Smooth muscle cell (in vitro differentiated cells): ENCODE measurements around the gene SORCS1. TPM values are rescaled to one million over a fixed set of nuclear protein-coding genes. Genes with fewer than 3 reads are reported as not detected.

Experiments
- DNase-seq: peaks from one replicate; lab custom pipeline; 2025; ENCODE audit not compliant: unreplicated experiment; lab: John Stamatoyannopoulos, UW
- H2AFZ ChIP-seq: fragments of 200-600 bp; sonication (generic); 2 replicates; pipeline ENCODE4 v1.6.0; 2016; ENCODE audit warnings: antibody characterized with exemption, low read depth, mild to moderate bottlenecking
- H3F3A ChIP-seq: fragments of 200-600 bp; sonication (generic); 2 replicates; pipeline ENCODE4 v1.6.0; 2017; ENCODE audit warnings: antibody characterized with exemption, low read depth
- H3K27ac ChIP-seq: fragments of 200-600 bp; sonication (generic); 2 replicates; pipeline ENCODE4 v1.5.1; 2016; ENCODE audit warnings: low read depth, mild to moderate bottlenecking
- H3K27me3 ChIP-seq: fragments of 200-600 bp; sonication (generic); 2 replicates; pipeline ENCODE4 v1.6.1; 2016; ENCODE audit warnings: low read depth, mild to moderate bottlenecking
- H3K36me3 ChIP-seq: fragments of 200-600 bp; sonication (generic); 2 replicates; pipeline ENCODE4 v1.5.1; 2016; ENCODE audit warnings: low read depth
- H3K4me1 ChIP-seq: fragments of 200-600 bp; sonication (generic); 2 replicates; pipeline ENCODE4 v1.5.1; 2016; ENCODE audit warnings: low read depth
- H3K4me2 ChIP-seq: fragments of 200-600 bp; sonication (generic); 2 replicates; pipeline ENCODE4 v1.6.0; 2016; ENCODE audit warnings: mild to moderate bottlenecking
- H3K4me3 ChIP-seq: fragments of 200-600 bp; sonication (generic); 2 replicates; pipeline ENCODE4 v1.5.1; 2016; ENCODE audit warnings: mild to moderate bottlenecking
- H3K79me2 ChIP-seq: fragments of 200-600 bp; sonication (generic); 2 replicates; pipeline ENCODE4 v1.6.0; 2016; ENCODE audit warnings: low read depth, mild to moderate bottlenecking
- H3K9ac ChIP-seq: fragments of 200-600 bp; sonication (generic); 2 replicates; pipeline ENCODE4 v1.6.0; 2016; ENCODE audit warnings: low read depth
- H3K9me3 ChIP-seq: fragments of 200-600 bp; sonication (generic); replicated peaks from 2 replicates; pipeline ENCODE4 v1.5.1; 2016; ENCODE audit warnings: low read depth
- H4K20me1 ChIP-seq: fragments of 200-600 bp; sonication (generic); 2 replicates; pipeline ENCODE4 v1.6.0; 2016; ENCODE audit warnings: low read depth
- CTCF ChIP-seq: fragments of 200-600 bp; sonication (generic); IDR thresholded peaks from 2 replicates; pipeline ENCODE4 v1.5.1; 2017; ENCODE audit warnings: borderline replicate concordance, mild to moderate bottlenecking, antibody characterized with exemption; ENCODE audit not compliant: insufficient read depth, poor library complexity, severe bottlenecking
- WGBS: methylation state at CpG from one replicate; pipeline ENCODE4 v1.1.7; 2016; ENCODE audit warnings: low lambda C conversion rate; 5-methylcytosine and 5-hydroxymethylcytosine counted together
- polyA plus RNA-seq: library from polyadenylated mRNA; unstranded; fragments of >200 nt; fragmentation: Nextera tagmentation; extraction: Ambion mirVana; gene quantifications from 2 replicates; pipeline ENCODE4 v1.2.1, GENCODE V29; 2016
- total RNA-seq: library from RNA; depleted of rRNA; stranded (reverse); fragments of >200 nt; gene quantifications from 2 replicates; pipeline ENCODE4 v1.2.3, GENCODE V29; 2014

SORCS1 gene
- total and polyA plus RNA-seq, 2 experiments from 2014 or later: 0.67 TPM; not detected in 1

DNA sequence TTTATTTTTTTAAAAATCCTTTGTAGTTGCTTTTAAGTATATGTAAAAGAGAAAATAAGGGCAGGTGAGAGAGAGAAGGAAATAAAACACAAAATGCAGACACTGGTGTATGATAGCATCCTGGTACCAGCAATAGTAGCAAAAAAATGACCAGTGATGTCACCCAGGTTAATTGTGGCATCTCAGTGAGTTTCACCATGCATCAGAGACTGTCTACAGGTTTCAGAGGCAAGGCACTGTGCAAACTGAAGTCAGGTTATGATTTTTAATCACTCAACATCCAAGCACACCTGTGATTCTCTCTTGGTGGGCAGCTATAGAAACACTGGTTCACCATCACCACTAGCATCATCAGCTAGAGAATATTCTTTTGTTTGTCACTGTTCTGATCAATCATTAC lies 509.3 kb downstream of the SORCS1 start:
- Histone ChIP-seq H3K4me2 (no peak overlapping the region), H3K36me3 (no peaks in the 10 kb centered on the region), H3F3A (no peaks in the 10 kb centered on the region), H3K4me1 (no peaks in the 10 kb centered on the region), H2AFZ (no peak overlapping the region), H3K27me3 (no peaks in the 10 kb centered on the region), H3K9ac (no peak overlapping the region), H3K27ac (no peak overlapping the region), H3K79me2 (no peaks in the 10 kb centered on the region), H4K20me1 (no peaks in the 10 kb centered on the region), H3K9me3 (no peaks in the 10 kb centered on the region), H3K4me3 (no peak overlapping the region)
- no peak for TF ChIP-seq CTCF
- no peak for DNase-seq

DNA sequence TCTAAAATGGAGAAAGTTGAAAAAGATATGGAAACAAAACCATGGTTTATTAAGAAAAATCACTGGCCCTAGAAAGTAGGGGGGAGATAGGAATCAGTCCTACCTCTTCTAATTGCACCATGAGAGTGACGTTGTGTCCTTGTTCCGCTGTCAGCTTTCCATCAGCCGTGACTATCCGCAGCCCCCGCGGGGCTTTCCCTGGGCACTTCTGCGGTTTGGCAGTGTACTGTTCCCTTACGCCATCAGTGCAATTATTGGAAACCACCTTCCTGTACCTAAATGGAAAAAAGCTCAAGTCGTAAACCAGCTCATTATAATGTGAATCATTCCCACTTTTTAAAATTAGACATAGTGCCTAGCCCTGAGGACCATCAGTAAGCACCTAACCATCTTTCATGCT lies 512.2 kb downstream of the SORCS1 start:
- no peaks in the 10 kb centered on the region for H3K79me2 ChIP-seq
- H2AFZ ChIP-seq: no peak overlapping the region
- 88% methylated on average over 9 of the region's 9 CpGs for WGBS
- no peak overlapping the region for H3K4me2 ChIP-seq
- H3K36me3 ChIP-seq: no peaks in the 10 kb centered on the region
- no peak overlapping the region for H3K4me3 ChIP-seq
- TF ChIP-seq CTCF: no peak
- no peaks in the 10 kb centered on the region for H3K4me1 ChIP-seq
- H3K27ac ChIP-seq: no peak overlapping the region
- no peaks in the 10 kb centered on the region for H4K20me1 ChIP-seq
- H3K27me3 ChIP-seq: no peaks in the 10 kb centered on the region
- H3K9me3 ChIP-seq: no peaks in the 10 kb centered on the region
- H3K9ac ChIP-seq: no peak overlapping the region
- H3F3A ChIP-seq: no peaks in the 10 kb centered on the region
- no peak for DNase-seq

GRCh38 chr10:106648534-106649481 lies 515.7 kb downstream of the SORCS1 start:
- no peak overlapping the region for H3K9ac ChIP-seq
- no peaks in the 10 kb centered on the region for H4K20me1 ChIP-seq
- no peaks in the 10 kb centered on the region for H3K4me1 ChIP-seq
- H3K4me2 ChIP-seq: no peak overlapping the region
- no peaks in the 10 kb centered on the region for H3F3A ChIP-seq
- TF ChIP-seq CTCF: no peak
- H3K36me3 ChIP-seq: no peaks in the 10 kb centered on the region
- H3K27ac ChIP-seq: no peak overlapping the region
- H3K9me3 ChIP-seq: no peaks in the 10 kb centered on the region
- DNase-seq: no peak
- 85% methylated on average over 14 of the region's 14 CpGs for WGBS
- no peak overlapping the region for H2AFZ ChIP-seq
- H3K4me3 ChIP-seq: no peak overlapping the region
- H3K27me3 ChIP-seq: no peaks in the 10 kb centered on the region
- H3K79me2 ChIP-seq: no peaks in the 10 kb centered on the region

GRCh38 chr10:106643473-106643872 lies 521.0 kb downstream of the SORCS1 start:
- Histone ChIP-seq H3K9me3 (no peaks in the 10 kb centered on the region), H3F3A (no peaks in the 10 kb centered on the region), H3K27ac (no peak overlapping the region), H3K36me3 (no peaks in the 10 kb centered on the region), H3K9ac (no peak overlapping the region), H3K4me2 (no peak overlapping the region), H2AFZ (no peak overlapping the region), H3K4me3 (no peak overlapping the region), H3K4me1 (no peaks in the 10 kb centered on the region), H3K27me3 (no peaks in the 10 kb centered on the region), H4K20me1 (no peaks in the 10 kb centered on the region), H3K79me2 (no peaks in the 10 kb centered on the region)
- WGBS: 72% methylated on average over 1 of the region's 1 CpG
- TF ChIP-seq CTCF: no peak
- no peak for DNase-seq
